Mesenchymal stem cell (in vitro differentiated cells and primary cell): ENCODE results near the gene TMEM37.

Experiments
- DNase-seq: peaks from one replicate; pipeline ENCODE4 v3.0.0-alpha.2; 2013
- H2AFZ ChIP-seq: one replicate; pipeline ENCODE4 v1.6.1; 2013; ENCODE audit warnings: low read depth, mild to moderate bottlenecking, control low read depth, inconsistent platforms, low read length, moderate library complexity
- H2AK5ac ChIP-seq: 2 replicates; pipeline ENCODE4 v1.6.1; 2013; ENCODE audit warnings: low read length, moderate library complexity, mild to moderate bottlenecking, inconsistent platforms; ENCODE audit not compliant: severe bottlenecking
- H2BK120ac ChIP-seq: one replicate; pipeline ENCODE4 v1.6.1; 2013; ENCODE audit warnings: low read depth, mild to moderate bottlenecking, inconsistent platforms, low read length, moderate library complexity
- H2BK12ac ChIP-seq, 2 experiments: one replicate each; pipeline ENCODE4 v1.6.1; 2013; ENCODE audit warnings: inconsistent platforms in 2 of 2, low read length in 2 of 2, mild to moderate bottlenecking in 2 of 2, moderate library complexity in 2 of 2, control low read depth in 1 of 2
- H2BK15ac ChIP-seq: one replicate; pipeline ENCODE4 v1.6.1; 2013; ENCODE audit warnings: mild to moderate bottlenecking, low read depth, inconsistent platforms; ENCODE audit not compliant: poor library complexity, severe bottlenecking
- H2BK5ac ChIP-seq: 2 replicates; pipeline ENCODE4 v1.6.1; 2013; ENCODE audit warnings: low read depth, mild to moderate bottlenecking, low read length, control low read depth, inconsistent platforms; ENCODE audit not compliant: poor library complexity, severe bottlenecking
- H3K14ac ChIP-seq, 2 experiments: one replicate each; pipeline ENCODE4 v1.6.1; 2013; ENCODE audit warnings: inconsistent platforms in 2 of 2, low read length in 2 of 2, control low read depth in 1 of 2, mild to moderate bottlenecking in 1 of 2, moderate library complexity in 1 of 2
- H3K18ac ChIP-seq, 2 experiments: one replicate each; pipeline ENCODE4 v1.6.1; 2013; ENCODE audit warnings: inconsistent platforms in 2 of 2, low read length in 2 of 2, control low read depth in 1 of 2, low read depth in 1 of 2, mild to moderate bottlenecking in 1 of 2
- H3K23ac ChIP-seq, 2 experiments: one replicate each; pipeline ENCODE4 v1.6.1; 2013; ENCODE audit warnings: inconsistent platforms in 2 of 2, low read length in 2 of 2, mild to moderate bottlenecking in 2 of 2, moderate library complexity in 2 of 2, control low read depth in 1 of 2
- H3K27ac ChIP-seq: 2 replicates; pipeline ENCODE4 v1.5.1; 2013; ENCODE audit warnings: mild to moderate bottlenecking, moderate library complexity, low read length, control low read depth, inconsistent platforms; ENCODE audit not compliant: poor library complexity, severe bottlenecking
- H3K27me3 ChIP-seq, 2 experiments: 2 replicates each; pipeline versions ENCODE4 v1.6.1 to v1.7.0; 2013; ENCODE audit warnings: low read length in 2 of 2, mild to moderate bottlenecking in 2 of 2, moderate library complexity in 2 of 2, control low read depth in 1 of 2, inconsistent platforms in 1 of 2; ENCODE audit not compliant: control insufficient read depth in 1 of 2, insufficient read depth in 1 of 2
- H3K36me3 ChIP-seq, 2 experiments: 2 replicates each; pipeline versions ENCODE4 v1.6.1 to v1.7.0; 2013; ENCODE audit warnings: low read length in 2 of 2, control low read depth in 1 of 2, inconsistent platforms in 1 of 2, low read depth in 1 of 2, mild to moderate bottlenecking in 1 of 2; ENCODE audit not compliant: insufficient read depth in 2 of 2, control insufficient read depth in 1 of 2
- H3K4ac ChIP-seq, 2 experiments: one replicate each; pipeline ENCODE4 v1.6.1; 2013; ENCODE audit warnings: inconsistent platforms in 2 of 2, low read length in 2 of 2, mild to moderate bottlenecking in 2 of 2, moderate library complexity in 2 of 2, control low read depth in 1 of 2, low read depth in 1 of 2
- H3K4me1 ChIP-seq: 2 replicates; pipeline ENCODE4 v1.6.1; 2013; ENCODE audit warnings: low read depth, low read length, control low read depth; ENCODE audit not compliant: control insufficient read depth, insufficient read depth
- H3K4me2 ChIP-seq: 2 replicates; pipeline ENCODE4 v1.6.1; 2013; ENCODE audit warnings: low read length, mild to moderate bottlenecking, inconsistent platforms; ENCODE audit not compliant: poor library complexity, severe bottlenecking
- H3K4me3 ChIP-seq, 2 experiments: 2 replicates each; pipeline versions ENCODE4 v1.5.1 to v1.7.0; 2013; ENCODE audit warnings: low read length in 2 of 2, mild to moderate bottlenecking in 2 of 2, control low read depth in 1 of 2, low read depth in 1 of 2; ENCODE audit not compliant: insufficient read depth in 1 of 2
- H3K79me1 ChIP-seq: replicated peaks from 2 replicates; pipeline ENCODE4 v1.6.1; 2013; ENCODE audit warnings: mild to moderate bottlenecking, control low read depth, low read length, inconsistent platforms; ENCODE audit not compliant: poor library complexity, severe bottlenecking
- H3K9ac ChIP-seq: 2 replicates; pipeline ENCODE4 v1.7.0; 2013; ENCODE audit warnings: mild to moderate bottlenecking, low read length, moderate library complexity
- H3K9me3 ChIP-seq: 2 replicates; pipeline ENCODE4 v1.7.0; 2013; ENCODE audit warnings: mild to moderate bottlenecking, low read length; ENCODE audit not compliant: control insufficient read depth
- H4K8ac ChIP-seq: one replicate; pipeline ENCODE4 v1.6.1; 2013; ENCODE audit warnings: inconsistent platforms, mild to moderate bottlenecking, low read length, moderate library complexity
- H4K91ac ChIP-seq: one replicate; pipeline ENCODE4 v1.6.1; 2013; ENCODE audit warnings: mild to moderate bottlenecking, low read length, inconsistent platforms
- WGBS: methylation state at CpG from one replicate; pipeline ENCODE4 v1.1.7; 2013; ENCODE audit warnings: mixed read lengths; 5-methylcytosine and 5-hydroxymethylcytosine counted together

The TMEM37 gene

GRCh38 chr2:119419803-119420508, 11.7 kb upstream of the TMEM37 start:
- DNase-seq, result no peak
- Histone ChIP-seq H3K27ac (no peak overlapping the region), H3K4ac (no peak overlapping the region), H3K4me1 (peaks cover 1% of the 10 kb centered on the region), H4K8ac (no peak overlapping the region), H3K4me2 (no peak overlapping the region), H3K9ac (no peak overlapping the region), H2BK12ac (no peak overlapping the region), H2AK5ac (no peak overlapping the region), H2BK5ac (no peak overlapping the region), H3K9me3 (peaks cover 15% of the 10 kb centered on the region), H3K23ac (no peak overlapping the region), H2BK15ac (no peak overlapping the region), H4K91ac (no peak overlapping the region), H3K36me3 (no peaks in the 10 kb centered on the region), H3K14ac (no peak overlapping the region), H3K4me3 (no peak overlapping the region), H2AFZ (no peak overlapping the region), H3K18ac (no peak overlapping the region), H3K27me3 (peaks cover 17 to 40% of the 10 kb centered on the region in 2 experiments), H2BK120ac (no peak overlapping the region), H3K79me1 (no peaks in the 10 kb centered on the region)
- 100% methylated on average over 1 of the region's 1 CpG for WGBS

DNA sequence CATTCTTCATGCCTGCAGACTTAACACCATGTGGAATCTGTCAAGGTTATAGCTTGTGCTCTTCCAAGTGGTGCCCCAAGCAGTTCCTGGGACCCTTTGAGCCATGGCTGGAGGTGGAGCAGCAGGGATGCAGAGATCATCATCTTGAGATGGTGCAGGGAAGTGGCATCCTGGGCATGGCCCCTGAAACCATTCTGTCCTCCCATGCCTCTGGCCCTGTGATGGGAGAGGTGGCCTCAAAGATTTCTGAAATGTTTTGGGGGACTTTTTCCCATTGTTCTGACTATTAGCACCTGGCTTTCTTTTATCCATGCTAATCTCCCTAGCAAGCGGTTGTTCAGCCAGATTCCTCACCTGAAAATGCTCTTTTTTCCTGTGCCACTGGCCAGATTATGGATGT, 10.3 kb upstream of the TMEM37 start:
- Histone ChIP-seq H2BK5ac (no peak overlapping the region), H3K23ac (peak overlapping the region in 1 of 2 experiments; percentile 38), H3K27ac (no peak overlapping the region), H3K4me2 (no peak overlapping the region), H3K14ac (no peak overlapping the region), H2AK5ac (no peak overlapping the region), H3K4me1 (peaks cover 1% of the 10 kb centered on the region), H4K8ac (no peak overlapping the region), H2AFZ (no peak overlapping the region), H3K9ac (no peak overlapping the region), H3K4ac (no peak overlapping the region), H3K4me3 (no peak overlapping the region), H2BK15ac (no peak overlapping the region), H4K91ac (no peak overlapping the region), H3K9me3 (peaks cover 12% of the 10 kb centered on the region), H3K18ac (no peak overlapping the region), H3K36me3 (no peaks in the 10 kb centered on the region), H3K79me1 (no peaks in the 10 kb centered on the region), H2BK120ac (no peak overlapping the region), H2BK12ac (no peak overlapping the region), H3K27me3 (peaks cover 22 to 49% of the 10 kb centered on the region in 2 experiments)
- 83% methylated on average over 1 of the region's 1 CpG for WGBS
- DNase-seq, result no peak

DNA sequence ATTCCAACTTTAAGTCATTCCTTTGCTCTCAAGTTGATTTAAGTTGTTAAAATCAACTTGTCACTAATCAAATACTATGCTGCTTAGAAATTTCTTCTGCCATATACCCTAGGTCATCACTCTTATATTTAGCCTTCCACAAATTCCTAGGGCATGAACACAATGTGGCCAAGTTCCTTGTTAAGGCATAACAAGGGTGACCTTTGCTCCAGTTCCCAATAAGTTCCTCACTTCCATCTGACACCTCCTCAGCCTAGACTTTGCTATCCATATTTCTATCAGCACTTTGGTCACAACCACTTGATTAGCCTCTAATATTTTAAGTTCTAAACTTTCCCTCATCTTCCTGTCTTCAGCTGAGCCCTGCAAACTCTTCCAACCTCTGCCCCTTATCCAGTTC, 9.9 kb upstream of the TMEM37 start:
- Histone ChIP-seq H2AFZ (no peak overlapping the region), H2BK120ac (no peak overlapping the region), H3K4me2 (no peak overlapping the region), H3K18ac (no peak overlapping the region), H3K9ac (no peak overlapping the region), H3K36me3 (no peaks in the 10 kb centered on the region), H3K23ac (no peak overlapping the region), H2AK5ac (no peak overlapping the region), H2BK5ac (no peak overlapping the region), H4K8ac (no peak overlapping the region), H3K79me1 (no peaks in the 10 kb centered on the region), H4K91ac (no peak overlapping the region), H3K4ac (no peak overlapping the region), H2BK12ac (no peak overlapping the region), H3K27me3 (peaks cover 26 to 54% of the 10 kb centered on the region in 2 experiments), H3K27ac (no peak overlapping the region), H3K9me3 (peaks cover 12% of the 10 kb centered on the region), H3K4me3 (no peak overlapping the region), H3K14ac (no peak overlapping the region), H3K4me1 (peaks cover 2% of the 10 kb centered on the region), H2BK15ac (no peak overlapping the region)
- no peak for DNase-seq

DNA sequence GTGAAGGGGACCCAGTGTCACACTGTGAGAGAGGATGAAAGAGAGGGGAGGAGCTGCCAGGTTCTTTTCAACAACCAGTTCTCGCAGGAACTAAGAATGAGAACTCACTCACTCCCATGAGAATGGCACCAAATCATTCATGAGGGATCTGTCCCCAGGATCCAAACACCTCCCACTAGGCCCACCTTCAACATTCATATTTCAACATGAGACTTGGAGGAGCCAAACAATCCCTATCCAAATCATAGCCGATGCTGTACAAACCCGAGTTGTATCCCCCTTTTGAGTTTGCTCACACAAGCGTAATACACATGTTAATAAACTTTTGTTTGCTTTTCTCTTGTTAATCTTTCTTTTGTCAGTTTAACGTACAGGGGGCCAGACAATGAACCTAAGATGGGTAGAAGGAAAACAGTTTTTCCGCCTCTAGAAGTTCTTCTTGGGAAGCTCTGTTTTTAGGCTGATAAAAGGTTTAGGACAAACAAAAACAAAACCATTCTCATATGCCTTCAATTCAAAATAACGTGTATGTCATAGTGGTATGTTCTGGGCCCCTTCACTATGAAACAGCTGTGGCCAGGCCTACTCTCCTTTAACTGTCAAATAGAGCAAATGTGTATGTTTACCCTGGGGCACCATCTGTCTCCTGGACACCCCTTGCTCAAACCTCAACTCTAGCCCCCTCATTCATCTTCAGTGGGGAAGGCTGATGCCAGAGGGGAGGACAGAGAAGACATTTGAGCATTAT, 9.1 kb upstream of the TMEM37 start:
- Histone ChIP-seq H3K27ac (no peak overlapping the region), H2AFZ (no peak overlapping the region), H3K4me2 (no peak overlapping the region), H3K4ac (no peak overlapping the region), H2BK15ac (no peak overlapping the region), H3K27me3 (peaks cover 26 to 62% of the 10 kb centered on the region in 2 experiments), H3K79me1 (no peaks in the 10 kb centered on the region), H3K9ac (no peak overlapping the region), H3K4me3 (no peak overlapping the region), H3K14ac (no peak overlapping the region), H4K8ac (no peak overlapping the region), H2BK120ac (no peak overlapping the region), H3K9me3 (peaks cover 12% of the 10 kb centered on the region), H3K36me3 (no peaks in the 10 kb centered on the region), H3K18ac (no peak overlapping the region), H3K4me1 (peaks cover 3% of the 10 kb centered on the region), H2AK5ac (no peak overlapping the region), H2BK5ac (no peak overlapping the region), H3K23ac (no peak overlapping the region), H2BK12ac (no peak overlapping the region), H4K91ac (no peak overlapping the region)
- whole genome bisulfite sequencing, result 68% methylated on average over 4 of the region's 7 CpGs
- no peak for DNase-seq
